ENCODE results near the gene ASXL1. TPM values are rescaled to one million over a fixed set of nuclear protein-coding genes. Genes with fewer than 3 reads are reported as not detected.
"Not testable (repeated sequence)": the region's sequence is repeated elsewhere in the genome, so short reads cannot be mapped to it uniquely, and the experiment has no call there.

The ASXL1 gene
- total RNA-seq, 1 donor, result 68.8 TPM

DNA sequence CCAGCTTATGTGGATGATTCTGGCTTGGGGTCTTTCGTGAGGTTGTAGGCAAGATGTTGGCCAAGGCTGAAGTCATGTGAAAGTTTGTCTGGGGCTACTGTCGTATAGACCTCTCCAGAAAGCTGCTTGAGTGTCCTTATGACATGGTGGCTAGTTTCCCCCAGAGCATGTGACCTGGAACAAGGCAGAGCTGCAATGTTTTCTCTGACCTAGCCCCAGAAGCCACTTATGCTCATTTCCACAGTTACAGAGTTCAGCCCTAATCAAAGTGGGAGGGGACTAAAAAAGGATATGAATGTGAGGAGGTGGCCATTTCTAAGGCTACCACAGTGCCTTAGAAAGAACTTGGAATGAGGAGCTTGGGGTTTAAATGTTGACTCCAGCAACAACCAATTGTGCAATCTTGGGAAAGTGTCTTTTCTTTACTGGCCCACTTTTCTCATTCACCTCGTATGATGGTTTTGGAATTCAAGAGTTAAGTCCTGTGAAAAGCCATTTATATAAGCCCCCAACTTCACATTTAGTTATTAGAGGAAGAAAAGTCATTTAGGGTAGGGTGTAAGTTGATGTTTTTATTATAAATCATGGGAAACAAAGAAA is 5.9 kb upstream of the ASXL1 start:
- H2AFZ ChIP-seq (ENCODE audit: low read length), result no peak overlapping the region
- no peak overlapping the region for H3K27ac ChIP-seq (ENCODE audit: low read depth, low read length)
- TF ChIP-seq, protein P1, sequence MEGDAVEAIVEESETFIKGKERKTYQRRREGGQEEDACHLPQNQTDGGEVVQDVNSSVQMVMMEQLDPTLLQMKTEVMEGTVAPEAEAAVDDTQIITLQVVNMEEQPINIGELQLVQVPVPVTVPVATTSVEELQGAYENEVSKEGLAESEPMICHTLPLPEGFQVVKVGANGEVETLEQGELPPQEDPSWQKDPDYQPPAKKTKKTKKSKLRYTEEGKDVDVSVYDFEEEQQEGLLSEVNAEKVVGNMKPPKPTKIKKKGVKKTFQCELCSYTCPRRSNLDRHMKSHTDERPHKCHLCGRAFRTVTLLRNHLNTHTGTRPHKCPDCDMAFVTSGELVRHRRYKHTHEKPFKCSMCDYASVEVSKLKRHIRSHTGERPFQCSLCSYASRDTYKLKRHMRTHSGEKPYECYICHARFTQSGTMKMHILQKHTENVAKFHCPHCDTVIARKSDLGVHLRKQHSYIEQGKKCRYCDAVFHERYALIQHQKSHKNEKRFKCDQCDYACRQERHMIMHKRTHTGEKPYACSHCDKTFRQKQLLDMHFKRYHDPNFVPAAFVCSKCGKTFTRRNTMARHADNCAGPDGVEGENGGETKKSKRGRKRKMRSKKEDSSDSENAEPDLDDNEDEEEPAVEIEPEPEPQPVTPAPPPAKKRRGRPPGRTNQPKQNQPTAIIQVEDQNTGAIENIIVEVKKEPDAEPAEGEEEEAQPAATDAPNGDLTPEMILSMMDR (IDR thresholded peaks at IDR 0.05; ENCODE audit: extremely low read depth, low read depth, low read length), result no peak
- H3K4me1 ChIP-seq (ENCODE audit: insufficient read depth, low read length), result peaks cover 33% of the 10 kb centered on the region
- no peak overlapping the region for H3K4me2 ChIP-seq (ENCODE audit: insufficient read depth, low read length)
- H3K36me3 ChIP-seq (ENCODE audit: insufficient read depth, low read length), result no peaks in the 10 kb centered on the region
- no peaks in the 10 kb centered on the region for H4K20me1 ChIP-seq (ENCODE audit: insufficient read depth, low read length)
- H3K9me3 ChIP-seq (ENCODE audit: low read depth, low read length), result no peaks in the 10 kb centered on the region
- no peak overlapping the region for H3K4me3 ChIP-seq (ENCODE audit: insufficient read depth, low read length)
- DNase-seq (ENCODE audit: insufficient read length, low spot score, missing footprints), result no peak
- H3K79me2 ChIP-seq (ENCODE audit: insufficient read depth, low read length), result no peaks in the 10 kb centered on the region
- no peaks in the 10 kb centered on the region for H3K27me3 ChIP-seq (ENCODE audit: insufficient read depth, low read length)

DNA sequence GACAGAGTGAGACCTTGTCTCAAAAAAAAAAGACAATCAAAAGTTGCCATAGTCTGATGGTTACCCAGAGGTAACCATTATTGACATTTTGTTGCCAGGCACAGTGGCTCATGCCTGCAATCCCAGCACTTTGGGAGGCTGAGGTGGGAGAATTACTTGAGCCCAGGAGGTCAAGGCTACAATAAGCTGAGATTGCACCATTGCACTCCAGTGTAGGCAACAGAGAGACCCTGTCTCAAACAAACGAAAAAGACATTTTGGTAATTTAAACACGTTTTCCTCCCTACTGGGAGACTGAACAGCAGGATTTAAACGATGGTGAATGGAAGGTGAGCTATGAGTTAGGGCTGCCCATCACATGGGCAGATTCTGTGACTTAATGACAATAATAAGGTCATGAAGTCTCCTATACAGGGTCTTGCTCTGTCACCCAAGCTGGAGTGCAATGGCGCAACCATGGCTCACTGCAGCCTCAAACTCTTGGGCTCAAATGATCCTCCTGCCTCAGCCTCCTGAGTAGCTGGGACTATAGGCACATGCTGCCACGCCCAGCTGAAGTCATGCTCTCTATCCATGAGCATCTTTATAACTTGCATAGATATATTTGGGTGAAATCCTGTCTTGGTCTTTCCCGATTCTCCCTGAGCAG is 4.2 kb upstream of the ASXL1 start:
- peaks cover 2% of the 10 kb centered on the region for H3K79me2 ChIP-seq (ENCODE audit: insufficient read depth, low read length)
- H4K20me1 ChIP-seq (ENCODE audit: insufficient read depth, low read length), result no peaks in the 10 kb centered on the region
- TF ChIP-seq, protein P1 (IDR thresholded peaks at IDR 0.05; ENCODE audit: extremely low read depth, low read depth, low read length), result no peak
- no peak overlapping the region for H2AFZ ChIP-seq (ENCODE audit: low read length)
- peak overlapping the region; percentile 53 for H3K4me2 ChIP-seq (ENCODE audit: insufficient read depth, low read length)
- H3K9me3 ChIP-seq (ENCODE audit: low read depth, low read length), result no peaks in the 10 kb centered on the region
- no peak overlapping the region for H3K4me3 ChIP-seq (ENCODE audit: insufficient read depth, low read length)
- H3K27ac ChIP-seq (ENCODE audit: low read depth, low read length), result peak overlapping the region; percentile 94
- no peak for DNase-seq (ENCODE audit: insufficient read length, low spot score, missing footprints)
- no peaks in the 10 kb centered on the region for H3K27me3 ChIP-seq (ENCODE audit: insufficient read depth, low read length)
- H3K4me1 ChIP-seq (ENCODE audit: insufficient read depth, low read length), result peaks cover 38% of the 10 kb centered on the region
- H3K36me3 ChIP-seq (ENCODE audit: insufficient read depth, low read length), result no peaks in the 10 kb centered on the region

DNA sequence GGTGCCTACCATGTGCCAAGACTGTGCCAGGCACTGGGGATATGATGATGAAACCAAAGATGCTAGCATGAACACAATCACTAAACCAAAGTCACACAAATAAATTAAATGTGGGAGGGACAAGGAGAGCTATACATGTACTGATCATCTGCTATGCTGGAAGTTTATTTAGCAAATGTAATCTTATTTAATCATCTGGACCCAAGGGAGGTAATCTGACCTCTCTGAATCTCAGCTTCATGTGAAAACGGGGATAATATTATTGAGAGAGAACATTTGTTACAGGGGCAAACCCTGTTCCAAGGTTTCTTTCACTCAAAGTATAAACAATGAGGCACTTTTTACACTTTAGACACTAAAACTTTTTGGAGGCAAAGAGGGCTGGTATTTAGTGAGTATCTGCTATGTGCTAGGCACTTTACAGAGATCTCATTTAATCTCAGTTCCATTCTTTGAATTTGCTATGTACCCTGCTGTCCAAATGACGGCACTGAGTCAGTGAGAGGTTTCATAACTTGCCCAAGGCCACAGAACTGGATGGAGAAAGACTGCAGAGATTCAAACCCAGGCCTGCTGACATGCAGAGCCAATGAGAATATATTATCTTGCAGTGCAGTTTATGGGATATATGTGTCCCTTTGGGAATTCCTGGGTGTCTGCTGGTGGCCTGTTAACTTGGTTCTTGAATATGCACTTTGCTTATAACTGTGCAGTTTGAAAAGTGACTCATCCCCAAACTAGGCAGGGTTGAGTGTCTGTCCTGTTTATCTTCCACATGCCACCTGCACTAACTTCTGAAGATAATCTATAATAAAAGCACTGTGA is 3.3 kb upstream of the ASXL1 start:
- peaks cover 11% of the 10 kb centered on the region for H3K79me2 ChIP-seq (ENCODE audit: insufficient read depth, low read length)
- peaks cover 7% of the 10 kb centered on the region for H4K20me1 ChIP-seq (ENCODE audit: insufficient read depth, low read length)
- TF ChIP-seq, protein P1 (IDR thresholded peaks at IDR 0.05; ENCODE audit: extremely low read depth, low read depth, low read length), result no peak
- no peak overlapping the region for H3K4me3 ChIP-seq (ENCODE audit: insufficient read depth, low read length)
- H3K9me3 ChIP-seq (ENCODE audit: low read depth, low read length), result no peaks in the 10 kb centered on the region
- no peaks in the 10 kb centered on the region for H3K27me3 ChIP-seq (ENCODE audit: insufficient read depth, low read length)
- H3K4me1 ChIP-seq (ENCODE audit: insufficient read depth, low read length), result peaks cover 41% of the 10 kb centered on the region
- no peak overlapping the region for H2AFZ ChIP-seq (ENCODE audit: low read length)
- peak overlapping the region; percentile 53 for H3K4me2 ChIP-seq (ENCODE audit: insufficient read depth, low read length)
- H3K27ac ChIP-seq (ENCODE audit: low read depth, low read length), result peak overlapping the region; percentile 94
- peak; percentile 52 for DNase-seq (ENCODE audit: insufficient read length, low spot score, missing footprints)
- H3K36me3 ChIP-seq (ENCODE audit: insufficient read depth, low read length), result no peaks in the 10 kb centered on the region

DNA sequence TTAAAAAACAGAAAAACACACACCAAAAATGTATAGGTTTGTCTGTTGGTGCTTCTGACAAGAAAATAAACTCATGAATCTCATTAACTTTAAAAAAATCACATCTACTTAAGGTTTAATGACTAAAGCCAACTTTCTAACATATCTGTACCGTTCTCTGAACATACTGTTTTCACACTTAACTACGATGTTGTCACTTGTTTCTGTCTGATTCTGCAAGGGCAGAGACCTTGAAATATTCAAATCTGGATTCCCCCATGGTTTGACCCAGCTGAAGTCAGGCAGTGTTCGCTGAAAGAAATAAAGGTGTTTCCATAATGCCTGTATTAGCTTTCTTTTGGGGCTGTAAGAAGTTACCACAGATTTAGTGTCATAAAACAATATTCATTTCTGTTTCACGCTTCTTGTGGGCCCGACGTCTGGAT is 2.7 kb upstream of the ASXL1 start:
- no peaks in the 10 kb centered on the region for H3K27me3 ChIP-seq (ENCODE audit: insufficient read depth, low read length)
- peaks cover 17% of the 10 kb centered on the region for H3K79me2 ChIP-seq (ENCODE audit: insufficient read depth, low read length)
- peaks cover 43% of the 10 kb centered on the region for H3K4me1 ChIP-seq (ENCODE audit: insufficient read depth, low read length)
- no peak for DNase-seq (ENCODE audit: insufficient read length, low spot score, missing footprints)
- peaks cover 11% of the 10 kb centered on the region for H4K20me1 ChIP-seq (ENCODE audit: insufficient read depth, low read length)
- no peaks in the 10 kb centered on the region for H3K9me3 ChIP-seq (ENCODE audit: low read depth, low read length)
- TF ChIP-seq, protein P1 (IDR thresholded peaks at IDR 0.05; ENCODE audit: extremely low read depth, low read depth, low read length), result no peak
- peak overlapping the region; percentile 97 for H3K4me2 ChIP-seq (ENCODE audit: insufficient read depth, low read length)
- no peak overlapping the region for H2AFZ ChIP-seq (ENCODE audit: low read length)
- H3K27ac ChIP-seq (ENCODE audit: low read depth, low read length), result peak overlapping the region; percentile 94
- H3K36me3 ChIP-seq (ENCODE audit: insufficient read depth, low read length), result no peaks in the 10 kb centered on the region
- peak overlapping the region; percentile 16 for H3K4me3 ChIP-seq (ENCODE audit: insufficient read depth, low read length)

DNA sequence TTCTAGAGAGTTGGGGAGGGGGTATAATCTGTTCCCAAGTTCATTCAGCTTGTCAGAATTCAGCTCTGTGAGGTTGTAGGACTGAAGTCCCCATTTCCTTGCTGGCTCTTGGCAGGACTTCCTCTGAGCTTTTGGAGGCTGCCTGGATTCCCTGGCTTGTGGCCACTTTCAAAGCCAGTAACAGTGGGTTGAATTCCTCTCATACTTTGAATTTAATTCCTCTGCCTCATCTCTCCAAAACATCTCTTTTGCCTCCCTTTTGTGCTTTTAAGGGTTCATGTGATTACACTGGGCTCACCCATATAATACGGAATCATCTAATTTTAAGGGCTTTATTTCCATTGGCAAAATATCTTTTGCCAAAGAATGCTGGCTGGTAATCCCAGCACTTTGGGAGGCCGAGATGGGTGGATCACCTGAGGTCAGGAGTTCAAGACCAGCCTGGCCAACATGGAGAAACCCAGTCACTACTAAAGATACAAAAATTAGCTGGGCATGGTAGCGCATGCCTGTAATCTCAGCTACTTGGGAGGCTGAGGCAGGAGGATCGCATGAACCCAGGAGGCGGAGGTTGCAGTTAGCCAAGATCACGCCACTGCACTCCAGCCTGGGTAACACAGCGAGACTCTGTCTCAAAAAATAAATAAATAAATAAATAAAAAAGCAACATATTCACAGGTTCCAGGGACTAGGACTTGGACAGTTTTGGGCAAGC is 2.1 kb upstream of the ASXL1 start:
- not testable (repeated sequence) for H3K36me3 ChIP-seq (ENCODE audit: insufficient read depth, low read length); H3K9me3 ChIP-seq (ENCODE audit: low read depth, low read length); H3K27me3 ChIP-seq (ENCODE audit: insufficient read depth, low read length); H2AFZ ChIP-seq (ENCODE audit: low read length)
- Histone ChIP-seq H3K79me2 (ENCODE audit: insufficient read depth, low read length) (peaks cover 23% of the 10 kb centered on the region), H3K27ac (ENCODE audit: low read depth, low read length) (peak overlapping the region; percentile 94), H3K4me2 (ENCODE audit: insufficient read depth, low read length) (peak overlapping the region; percentile 97), H3K4me3 (ENCODE audit: insufficient read depth, low read length) (peak overlapping the region; percentile 16), H4K20me1 (ENCODE audit: insufficient read depth, low read length) (peaks cover 17% of the 10 kb centered on the region), H3K4me1 (ENCODE audit: insufficient read depth, low read length) (peaks cover 50% of the 10 kb centered on the region)
- peak; percentile 80 for DNase-seq (ENCODE audit: insufficient read length, low spot score, missing footprints)

Data from osteoblast (primary cell).